Tibial nerve (tissue), 4 donors: Measurements from ENCODE around the gene ZNF726. TPM values are rescaled to one million over a fixed set of nuclear protein-coding genes. Genes with fewer than 3 reads are reported as not detected.
"Not testable (repeated sequence)": the region's sequence is repeated elsewhere in the genome, so short reads cannot be mapped to it uniquely, and the experiment has no call there.

Source experiments
- DNase-seq, 2 donors: peaks; one replicate each; pipeline ENCODE4 v3.0.0-alpha.2; 2019; ENCODE audit warnings: low spot score in 2 of 2
- H3K27ac ChIP-seq, 4 donors: fragments of 200-600 bp; sonication (generic) in 3 of 4; one replicate each; pipeline ENCODE4 v1.5.1; 2017 to 2019; ENCODE audit warnings: mild to moderate bottlenecking in 1 of 4
- H3K27me3 ChIP-seq, 2 donors: fragments of 200-600 bp; sonication (generic) in 1 of 2; one replicate each; pipeline versions ENCODE4 v1.5.1 to v1.6.0; 2017 to 2019
- H3K36me3 ChIP-seq, 3 donors: fragments of 200-600 bp; sonication (generic); one replicate each; pipeline ENCODE4 v1.5.1; 2018 to 2019
- H3K4me1 ChIP-seq, 4 donors: fragments of 200-600 bp; sonication (generic) in 3 of 4; one replicate each; pipeline ENCODE4 v1.5.1; 2017 to 2019
- H3K4me3 ChIP-seq, 4 donors: fragments of 200-600 bp; sonication (generic) in 3 of 4; one replicate each; pipeline ENCODE4 v1.5.1; 2017 to 2019; ENCODE audit warnings: mild to moderate bottlenecking in 1 of 4, moderate library complexity in 1 of 4
- H3K9me3 ChIP-seq, 4 donors: fragments of 200-600 bp; sonication (generic) in 3 of 4; one replicate each; pipeline ENCODE4 v1.5.1; 2017 to 2019
- EP300 ChIP-seq, 2 donors: sonication (generic); formaldehyde crosslinking; IDR thresholded peaks; one replicate each; pipeline ENCODE4 v1.6.1; 2017; ENCODE audit warnings: antibody characterized with exemption in 2 of 2, mild to moderate bottlenecking in 1 of 2
- POLR2A ChIP-seq, 2 donors: fragments of 450-650 bp; IDR thresholded peaks; one replicate each; pipeline ENCODE4 v1.6.1; 2017; ENCODE audit warnings: antibody characterized with exemption in 2 of 2, mild to moderate bottlenecking in 2 of 2, moderate library complexity in 2 of 2
- WGBS, 2 donors: methylation state at CpG; one replicate each; pipeline ENCODE4 v1.1.5; 2018; 5-methylcytosine and 5-hydroxymethylcytosine counted together
- total RNA-seq, 4 donors: library from RNA; depleted of rRNA; stranded (reverse); fragments of >200 nt; gene quantifications; one replicate each; pipeline ENCODE4 v1.1.0, GENCODE V29; 2016
- TF ChIP-seq, protein P1 (sequence below), 5 experiments: fragments of 200-600 bp in 3 of 5; fragments of 450-650 bp in 2 of 5; sonication (generic) in 3 of 5; IDR thresholded peaks; one replicate each; pipeline ENCODE4 v1.5.1; 2016 to 2019; ENCODE audit warnings: antibody characterized with exemption in 5 of 5, mild to moderate bottlenecking in 3 of 5, moderate library complexity in 2 of 5

The ZNF726 gene
- total RNA-seq, 4 donors from 2014 or later: 0.22 to 0.42 (median 0.35) TPM

DNA sequence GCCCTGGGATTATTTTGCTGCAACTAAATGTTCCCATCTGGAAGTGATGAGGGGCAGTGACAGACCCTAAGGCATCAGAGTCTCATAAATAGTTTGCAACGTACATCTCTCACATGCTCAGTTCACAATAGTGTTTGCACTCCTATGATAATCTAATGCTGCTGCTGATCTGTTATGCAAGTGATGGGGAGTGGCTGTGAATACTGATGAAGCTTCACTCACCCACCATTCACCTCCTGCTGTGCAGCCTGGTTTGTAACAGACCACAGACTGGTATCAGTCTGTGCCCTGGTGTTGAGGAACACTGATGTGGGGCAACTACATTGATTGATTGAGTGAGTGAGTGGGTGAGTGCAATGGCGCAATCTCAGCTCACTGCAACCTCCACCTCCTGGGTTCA, 54.9 kb downstream of the ZNF726 start:
- WGBS, 2 donors: 61 to 77% methylated on average over 2 of the region's 2 CpGs
- H3K27me3 ChIP-seq: peaks cover 0 to 7% of the 10 kb centered on the region in 2 donors
- TF ChIP-seq, protein P1, sequence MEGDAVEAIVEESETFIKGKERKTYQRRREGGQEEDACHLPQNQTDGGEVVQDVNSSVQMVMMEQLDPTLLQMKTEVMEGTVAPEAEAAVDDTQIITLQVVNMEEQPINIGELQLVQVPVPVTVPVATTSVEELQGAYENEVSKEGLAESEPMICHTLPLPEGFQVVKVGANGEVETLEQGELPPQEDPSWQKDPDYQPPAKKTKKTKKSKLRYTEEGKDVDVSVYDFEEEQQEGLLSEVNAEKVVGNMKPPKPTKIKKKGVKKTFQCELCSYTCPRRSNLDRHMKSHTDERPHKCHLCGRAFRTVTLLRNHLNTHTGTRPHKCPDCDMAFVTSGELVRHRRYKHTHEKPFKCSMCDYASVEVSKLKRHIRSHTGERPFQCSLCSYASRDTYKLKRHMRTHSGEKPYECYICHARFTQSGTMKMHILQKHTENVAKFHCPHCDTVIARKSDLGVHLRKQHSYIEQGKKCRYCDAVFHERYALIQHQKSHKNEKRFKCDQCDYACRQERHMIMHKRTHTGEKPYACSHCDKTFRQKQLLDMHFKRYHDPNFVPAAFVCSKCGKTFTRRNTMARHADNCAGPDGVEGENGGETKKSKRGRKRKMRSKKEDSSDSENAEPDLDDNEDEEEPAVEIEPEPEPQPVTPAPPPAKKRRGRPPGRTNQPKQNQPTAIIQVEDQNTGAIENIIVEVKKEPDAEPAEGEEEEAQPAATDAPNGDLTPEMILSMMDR (IDR thresholded peaks at IDR 0.05): no peak
- no peak for TF ChIP-seq POLR2A (IDR thresholded peaks at IDR 0.05)
- H3K27ac ChIP-seq: no peak overlapping the region
- H3K4me3 ChIP-seq: no peak overlapping the region
- H3K36me3 ChIP-seq: no peaks in the 10 kb centered on the region
- peaks cover 0 to 6% (median 0%) of the 10 kb centered on the region in 4 donors for H3K9me3 ChIP-seq
- no peak for DNase-seq
- no peaks in the 10 kb centered on the region for H3K4me1 ChIP-seq

DNA sequence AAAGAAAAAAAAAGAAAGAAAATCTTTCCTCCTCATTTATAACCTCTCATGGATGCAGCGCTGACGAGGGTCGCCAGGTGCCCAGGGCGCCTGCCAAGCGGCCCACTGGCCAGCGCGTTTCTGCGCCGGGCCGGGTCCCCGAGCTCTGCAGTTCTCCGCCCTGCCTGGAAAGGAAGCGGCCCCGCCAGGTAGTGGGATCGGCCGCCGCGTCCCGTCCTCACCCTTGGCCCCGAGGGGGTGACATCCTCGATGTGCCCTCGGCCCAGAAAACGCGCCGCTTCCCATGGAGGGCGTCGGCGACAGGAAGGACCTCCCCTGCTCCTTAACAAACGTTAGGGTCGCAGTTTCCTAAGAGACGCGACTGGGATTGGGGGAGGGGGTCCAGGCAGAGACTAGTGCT, 56.9 kb downstream of the ZNF726 start:
- DNase-seq: no peak
- H3K9me3 ChIP-seq: peaks cover 0 to 6% (median 0%) of the 10 kb centered on the region in 4 donors
- TF ChIP-seq, protein P1 (IDR thresholded peaks at IDR 0.05): no peak
- TF ChIP-seq EP300 (IDR thresholded peaks at IDR 0.05): no peak
- no peak overlapping the region for H3K4me3 ChIP-seq
- no peaks in the 10 kb centered on the region for H3K4me1 ChIP-seq
- no peak overlapping the region for H3K27ac ChIP-seq
- peaks cover 0 to 7% of the 10 kb centered on the region in 2 donors for H3K27me3 ChIP-seq
- no peaks in the 10 kb centered on the region for H3K36me3 ChIP-seq
- whole genome bisulfite sequencing, 2 donors: 1 to 2% methylated on average over 32 of the region's 32 CpGs

DNA sequence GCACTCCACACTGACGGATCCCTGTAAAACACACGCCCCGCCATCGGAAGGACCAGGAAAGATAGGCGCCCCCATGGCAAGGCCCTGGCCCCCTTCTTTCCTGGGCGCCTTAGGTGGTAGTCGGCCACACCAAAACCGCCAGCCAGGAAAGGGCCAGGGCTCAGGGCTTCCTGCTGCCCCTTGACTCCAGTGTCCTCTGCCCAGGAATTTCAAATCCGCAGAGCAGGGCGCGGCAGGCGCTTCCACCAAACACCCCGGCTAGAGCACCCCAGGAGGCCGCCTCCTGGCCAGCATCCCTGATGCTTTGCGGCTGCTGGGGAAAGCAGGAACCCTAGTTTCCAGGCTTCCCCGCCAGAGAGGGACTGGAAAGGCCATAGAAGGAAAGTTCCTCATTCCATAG, 57.5 kb downstream of the ZNF726 start:
- H3K9me3 ChIP-seq: peaks cover 0 to 6% (median 0%) of the 10 kb centered on the region in 4 donors
- WGBS, 2 donors: 27 to 41% methylated on average over 14 to 16 of the region's 16 CpGs
- H3K27me3 ChIP-seq: peaks cover 0 to 7% of the 10 kb centered on the region in 2 donors
- H3K36me3 ChIP-seq: no peaks in the 10 kb centered on the region
- TF ChIP-seq POLR2A (IDR thresholded peaks at IDR 0.05) (no peak), EP300 (IDR thresholded peaks at IDR 0.05) (no peak)
- TF ChIP-seq, protein P1 (IDR thresholded peaks at IDR 0.05): no peak
- H3K4me3 ChIP-seq: no peak overlapping the region
- H3K4me1 ChIP-seq: no peaks in the 10 kb centered on the region
- no peak for DNase-seq
- H3K27ac ChIP-seq: no peak overlapping the region

DNA sequence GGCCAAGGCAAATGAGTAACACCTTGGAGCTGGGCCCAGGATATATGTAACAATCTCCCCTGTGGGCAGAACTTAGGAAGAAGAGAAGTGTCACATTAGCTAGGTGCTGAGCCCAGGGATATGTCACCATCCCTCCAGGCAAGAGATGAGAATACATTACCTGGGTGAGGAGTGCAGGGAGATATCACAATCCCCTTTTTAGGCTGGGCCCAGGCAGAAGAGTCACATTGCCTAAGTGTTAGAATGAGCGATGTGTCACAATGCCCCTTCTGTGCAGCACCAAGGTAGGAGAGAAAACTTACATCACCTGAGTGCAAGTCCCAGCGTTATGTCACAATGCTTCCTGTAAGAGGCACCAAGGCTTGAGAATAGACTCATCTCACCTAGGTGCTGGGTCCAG, 60.3 kb downstream of the ZNF726 start:
- no peaks in the 10 kb centered on the region for H3K4me1 ChIP-seq
- no peak for DNase-seq
- no peak overlapping the region for H3K4me3 ChIP-seq
- H3K27me3 ChIP-seq: peaks cover 0 to 7% of the 10 kb centered on the region in 2 donors
- H3K9me3 ChIP-seq: peaks cover 0 to 6% (median 0%) of the 10 kb centered on the region in 4 donors
- H3K27ac ChIP-seq: no peak overlapping the region
- H3K36me3 ChIP-seq: no peaks in the 10 kb centered on the region
- 88 to 93% methylated on average over 2 of the region's 2 CpGs for WGBS, 2 donors
- no peak for TF ChIP-seq EP300 (IDR thresholded peaks at IDR 0.05)
- no peak for TF ChIP-seq POLR2A (IDR thresholded peaks at IDR 0.05)
- TF ChIP-seq, protein P1 (IDR thresholded peaks at IDR 0.05): no peak

DNA sequence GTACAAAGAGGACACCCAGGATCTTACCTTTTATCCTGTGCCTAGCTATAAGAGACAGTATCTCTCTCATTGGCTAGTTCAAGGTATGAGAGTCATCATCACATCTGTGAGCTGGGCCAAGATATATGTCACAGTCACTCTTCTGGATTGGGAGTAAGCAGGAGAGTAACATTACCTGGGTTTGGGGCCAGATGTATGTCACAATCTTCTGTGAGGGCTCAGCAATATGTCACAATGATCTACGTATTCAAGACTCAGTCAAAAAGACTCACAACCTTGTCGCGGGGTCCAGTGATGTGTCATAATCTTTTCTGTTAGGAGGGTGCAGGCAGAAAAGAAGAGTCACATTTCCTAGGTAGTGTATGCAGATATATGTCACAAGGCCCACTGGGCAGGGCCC, 61.9 kb downstream of the ZNF726 start:
- not testable (repeated sequence) for H3K36me3 ChIP-seq, H3K4me1 ChIP-seq, H3K27ac ChIP-seq, H3K4me3 ChIP-seq, H3K27me3 ChIP-seq, DNase-seq, H3K9me3 ChIP-seq
- 96 to 98% methylated on average over 3 of the region's 3 CpGs for WGBS, 2 donors

DNA sequence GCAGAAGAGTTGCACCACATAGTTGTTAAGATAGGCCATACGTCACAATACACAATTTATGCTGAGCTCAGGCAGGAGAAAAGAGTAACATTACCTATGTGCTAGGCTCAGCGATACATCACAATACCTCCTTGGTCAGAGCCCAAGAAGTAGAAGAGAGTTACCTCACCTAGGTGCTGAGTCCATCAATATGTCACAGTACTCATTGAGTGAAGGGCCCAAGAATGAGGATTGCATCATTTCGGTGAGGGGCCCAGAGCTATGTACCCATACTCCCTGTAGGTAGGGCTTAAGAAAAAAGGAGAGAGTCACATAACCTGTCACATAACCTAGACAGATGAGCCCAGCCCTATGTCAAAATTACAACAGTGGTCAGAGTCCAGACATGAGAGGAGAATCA, 62.6 kb downstream of the ZNF726 start:
- not testable (repeated sequence) for H3K4me1 ChIP-seq, H3K36me3 ChIP-seq, DNase-seq, H3K27me3 ChIP-seq, H3K27ac ChIP-seq, H3K9me3 ChIP-seq, H3K4me3 ChIP-seq
- WGBS, 2 donors: 84 to 94% methylated on average over 3 of the region's 3 CpGs
